Testis (tissue), 3 donors: ENCODE data around the gene ANKRD33B. TPM values are rescaled to one million over a fixed set of nuclear protein-coding genes. Genes with fewer than 3 reads are reported as not detected.

Source experiments
- DNase-seq: peaks from one replicate; pipeline ENCODE4 v3.0.0-alpha.2; 2019
- H3K27ac ChIP-seq, 2 donors: fragments of 200-600 bp; sonication (generic); one replicate each; pipeline ENCODE4 v1.5.1; 2019
- H3K27me3 ChIP-seq: fragments of 200-600 bp; sonication (generic); one replicate; pipeline ENCODE4 v1.5.1; 2019
- H3K36me3 ChIP-seq: fragments of 200-600 bp; sonication (generic); one replicate; pipeline ENCODE4 v1.5.1; 2017; ENCODE audit warnings: low read depth; ENCODE audit errors: missing control alignments
- H3K4me1 ChIP-seq: fragments of 200-600 bp; sonication (generic); one replicate; pipeline ENCODE4 v1.5.1; 2019
- H3K4me3 ChIP-seq, 2 donors: fragments of 200-600 bp; sonication (generic); one replicate each; pipeline ENCODE4 v1.5.1; 2017 to 2019
- H3K9me3 ChIP-seq: fragments of 200-600 bp; sonication (generic); one replicate; pipeline ENCODE4 v1.5.1; 2017
- POLR2A ChIP-seq: fragments of 450-650 bp; IDR thresholded peaks from one replicate; pipeline ENCODE4 v1.6.1; 2017; ENCODE audit warnings: antibody characterized with exemption, mild to moderate bottlenecking, moderate library complexity
- WGBS, 2 donors: methylation state at CpG; one replicate each; pipeline ENCODE4 v1.1.5; 2018; 5-methylcytosine and 5-hydroxymethylcytosine counted together
- intact Hi-C: fragments of 100-400 bp; cut with DNase I; formaldehyde crosslinking; loops from one replicate; pipeline ENCODE4 v1.15.1; 2023; ENCODE audit warnings: low total_unique reads
- polyA plus RNA-seq: library from polyadenylated mRNA; stranded (reverse); fragments of 350-450 nt; fragmentation: Illumina TruSeq; extraction: RNeasy Lipid Tissue Mini Kit (QIAGEN cat#74804); gene quantifications from one replicate; pipeline ENCODE4 v1.2.3, GENCODE V29; 2014; ENCODE audit warnings: low read depth, low replicate concordance; ENCODE audit not compliant: insufficient read depth
- total RNA-seq, 2 donors: library from RNA; depleted of rRNA; stranded (reverse); fragments of >200 nt; gene quantifications; one replicate each; pipeline ENCODE4 v1.2.3, GENCODE V29; 2016
- TF ChIP-seq, protein P1 (sequence below), 3 experiments: fragments of 450-650 bp in 2 of 3; fragments of 200-600 bp in 1 of 3; sonication (generic) in 1 of 3; IDR thresholded peaks; one replicate each; pipeline ENCODE4 v1.5.1; 2016 to 2019; ENCODE audit warnings: antibody characterized with exemption in 3 of 3, mild to moderate bottlenecking in 2 of 3, moderate library complexity in 1 of 3

Gene ANKRD33B
- total and polyA plus RNA-seq, 3 donors from 2014 or later = 3.7 to 5.8 (median 5.6) TPM

DNA sequence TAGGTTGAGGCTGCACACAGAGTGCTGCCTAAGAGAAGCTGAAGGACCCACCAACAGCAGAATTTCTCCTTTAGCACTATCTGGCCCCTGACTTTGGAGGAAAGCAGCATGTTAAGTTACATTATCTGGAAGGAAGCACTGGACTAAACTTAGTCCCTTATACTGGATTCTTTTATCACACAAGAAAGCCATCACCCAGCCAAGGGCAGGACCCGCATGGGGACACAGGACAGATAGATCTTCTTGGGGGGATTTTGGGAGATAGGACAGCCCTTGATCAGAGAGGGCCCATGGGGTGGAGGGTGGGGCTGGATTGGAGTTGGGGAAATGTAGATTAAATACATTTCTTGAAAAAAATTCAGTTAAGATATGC lies 14.4 kb downstream of the ANKRD33B start:
- no peak overlapping the region for H3K27ac ChIP-seq
- H3K36me3 ChIP-seq = no peaks in the 10 kb centered on the region
- H3K4me3 ChIP-seq = no peak overlapping the region
- intact Hi-C loops = no loop called here
- TF ChIP-seq, protein P1, sequence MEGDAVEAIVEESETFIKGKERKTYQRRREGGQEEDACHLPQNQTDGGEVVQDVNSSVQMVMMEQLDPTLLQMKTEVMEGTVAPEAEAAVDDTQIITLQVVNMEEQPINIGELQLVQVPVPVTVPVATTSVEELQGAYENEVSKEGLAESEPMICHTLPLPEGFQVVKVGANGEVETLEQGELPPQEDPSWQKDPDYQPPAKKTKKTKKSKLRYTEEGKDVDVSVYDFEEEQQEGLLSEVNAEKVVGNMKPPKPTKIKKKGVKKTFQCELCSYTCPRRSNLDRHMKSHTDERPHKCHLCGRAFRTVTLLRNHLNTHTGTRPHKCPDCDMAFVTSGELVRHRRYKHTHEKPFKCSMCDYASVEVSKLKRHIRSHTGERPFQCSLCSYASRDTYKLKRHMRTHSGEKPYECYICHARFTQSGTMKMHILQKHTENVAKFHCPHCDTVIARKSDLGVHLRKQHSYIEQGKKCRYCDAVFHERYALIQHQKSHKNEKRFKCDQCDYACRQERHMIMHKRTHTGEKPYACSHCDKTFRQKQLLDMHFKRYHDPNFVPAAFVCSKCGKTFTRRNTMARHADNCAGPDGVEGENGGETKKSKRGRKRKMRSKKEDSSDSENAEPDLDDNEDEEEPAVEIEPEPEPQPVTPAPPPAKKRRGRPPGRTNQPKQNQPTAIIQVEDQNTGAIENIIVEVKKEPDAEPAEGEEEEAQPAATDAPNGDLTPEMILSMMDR (IDR thresholded peaks at IDR 0.05) = no peak
- TF ChIP-seq POLR2A = no peak
- H3K9me3 ChIP-seq = no peaks in the 10 kb centered on the region
- H3K4me1 ChIP-seq = no peaks in the 10 kb centered on the region
- peak; percentile 6 for DNase-seq
- 85 to 100% methylated on average over 1 of the region's 1 CpG for WGBS, 2 donors
- H3K27me3 ChIP-seq = no peaks in the 10 kb centered on the region

DNA sequence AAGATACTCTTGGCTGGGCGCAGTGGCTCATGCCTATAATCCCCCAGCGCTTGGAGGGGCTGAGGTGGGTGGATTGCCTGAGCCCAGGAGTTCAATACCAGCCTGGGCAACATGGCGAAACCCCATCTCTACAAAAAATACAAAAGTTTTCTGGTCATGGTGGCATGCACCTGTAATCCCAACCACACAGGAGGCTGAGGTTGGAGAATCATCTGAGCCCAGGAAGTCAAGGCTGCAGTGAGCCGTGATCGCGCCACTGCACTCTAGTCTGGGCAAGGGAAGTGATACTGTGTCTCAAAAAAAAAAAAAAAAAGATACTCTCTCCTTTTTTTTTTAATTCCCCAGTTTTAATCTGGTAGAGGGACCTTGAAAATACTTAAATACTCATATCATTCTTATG lies 15.0 kb downstream of the ANKRD33B start:
- Histone ChIP-seq H3K27me3 (no peaks in the 10 kb centered on the region), H3K9me3 (no peaks in the 10 kb centered on the region), H3K4me1 (no peaks in the 10 kb centered on the region), H3K36me3 (no peaks in the 10 kb centered on the region), H3K4me3 (no peak overlapping the region), H3K27ac (no peak overlapping the region)
- peak; percentile 9 for DNase-seq
- intact Hi-C loops = no loop called here
- TF ChIP-seq POLR2A = no peak
- TF ChIP-seq, protein P1 (IDR thresholded peaks at IDR 0.05) = no peak
- 86 to 90% methylated on average over 6 of the region's 6 CpGs for WGBS, 2 donors

DNA sequence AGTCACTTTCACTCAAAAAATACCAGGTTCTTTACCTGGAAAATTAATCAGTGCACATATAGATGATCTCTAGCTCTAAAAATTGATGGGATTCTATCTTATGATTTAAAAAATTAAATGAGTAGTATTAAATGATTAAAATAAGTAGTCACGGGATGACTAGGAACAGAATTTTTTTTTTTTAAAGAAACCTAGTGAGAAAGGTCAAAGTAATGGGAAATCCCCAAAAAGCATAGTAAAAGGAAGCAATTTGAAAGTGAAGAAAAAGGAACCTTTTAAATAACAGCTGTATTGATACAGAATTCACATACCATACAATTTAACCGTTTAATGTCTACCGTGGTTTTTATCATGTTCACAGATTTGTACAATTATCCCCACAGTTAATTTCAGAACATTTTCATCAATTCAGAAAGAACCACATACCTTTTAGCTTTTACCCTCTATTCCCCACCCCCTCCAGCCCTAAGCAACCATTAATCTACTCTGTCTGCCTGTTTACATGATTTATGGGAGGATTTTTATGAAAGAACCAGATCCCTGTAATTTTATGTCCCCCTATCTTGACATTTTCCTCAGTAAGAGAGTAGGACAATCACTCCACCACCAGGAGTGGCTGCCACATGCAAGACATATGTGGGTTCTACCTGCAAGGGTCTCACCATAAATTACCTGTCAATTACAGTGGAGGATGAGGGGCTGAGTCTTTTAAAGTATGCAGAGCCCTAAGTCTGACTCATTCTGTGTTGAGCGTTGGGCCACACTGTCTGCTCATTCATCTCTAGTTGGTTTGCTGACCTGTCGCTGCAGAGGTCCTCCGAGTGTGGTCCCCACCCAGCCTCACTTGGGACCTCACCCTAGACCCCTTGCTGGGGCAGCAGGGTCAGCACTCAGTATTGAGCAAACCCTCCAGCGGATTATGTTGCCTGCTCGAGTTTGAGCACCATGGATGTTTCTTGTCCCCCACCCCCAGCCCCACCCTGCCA lies 16.0 kb downstream of the ANKRD33B start:
- Histone ChIP-seq H3K4me1 (no peaks in the 10 kb centered on the region), H3K4me3 (no peak overlapping the region), H3K36me3 (no peaks in the 10 kb centered on the region), H3K9me3 (no peaks in the 10 kb centered on the region), H3K27ac (no peak overlapping the region), H3K27me3 (no peaks in the 10 kb centered on the region)
- intact Hi-C loops = no loop called here
- no peak for TF ChIP-seq POLR2A
- 79 to 87% methylated on average over 8 of the region's 8 CpGs for WGBS, 2 donors
- no peak for DNase-seq

DNA sequence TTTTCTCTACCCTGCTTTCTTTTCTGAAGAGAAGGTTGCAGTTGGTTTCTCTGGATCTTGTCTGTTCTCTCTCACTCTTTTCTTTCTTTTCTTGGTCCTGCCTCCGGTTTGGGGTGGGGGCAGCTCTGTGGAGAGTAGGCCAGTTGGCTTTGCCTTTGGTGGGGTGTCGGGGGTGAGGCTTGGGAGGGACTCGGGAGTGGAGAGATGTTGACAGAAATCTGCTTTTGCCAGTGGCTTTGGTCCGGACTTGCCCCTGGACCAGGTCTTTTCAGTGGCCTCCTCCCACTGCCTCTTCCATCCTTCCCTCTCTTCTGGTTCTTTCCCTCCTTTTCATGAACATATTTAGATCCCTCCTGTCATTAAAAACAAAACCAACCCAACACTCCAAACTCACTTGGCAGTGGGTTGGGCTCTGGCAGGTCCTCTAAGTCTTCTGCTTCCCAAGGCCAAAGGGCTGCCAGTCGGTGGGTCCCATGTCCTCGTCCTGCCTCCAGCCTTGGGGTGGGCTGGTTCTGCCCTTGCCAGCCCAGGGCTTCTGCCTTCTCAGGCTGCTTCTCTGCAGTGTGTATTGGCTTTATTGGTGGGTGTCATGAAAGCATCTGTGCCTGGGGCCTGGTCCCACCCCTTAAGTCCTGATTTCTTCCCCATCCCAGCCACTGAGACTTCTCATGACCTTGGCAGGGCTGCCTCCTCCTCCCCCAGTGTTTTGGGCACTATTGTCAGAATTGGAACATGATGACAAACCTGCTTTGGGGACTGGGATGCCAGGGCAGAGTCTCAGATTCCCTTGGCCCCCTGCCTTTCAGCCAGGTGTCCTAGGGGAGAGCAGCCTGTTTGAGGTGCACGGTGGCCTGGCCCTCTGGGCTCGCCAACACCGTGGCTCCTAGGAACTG lies 16.9 kb downstream of the ANKRD33B start:
- Histone ChIP-seq H3K36me3 (no peaks in the 10 kb centered on the region), H3K4me1 (no peaks in the 10 kb centered on the region), H3K27ac (no peak overlapping the region), H3K9me3 (no peaks in the 10 kb centered on the region), H3K27me3 (no peaks in the 10 kb centered on the region), H3K4me3 (no peak overlapping the region)
- WGBS, 2 donors = 88 to 91% methylated on average over 8 to 9 of the region's 9 CpGs
- peak; percentile 7 for DNase-seq
- intact Hi-C loops = no loop called here
- TF ChIP-seq POLR2A = no peak
- TF ChIP-seq, protein P1 (IDR thresholded peaks at IDR 0.05) = no peak

DNA sequence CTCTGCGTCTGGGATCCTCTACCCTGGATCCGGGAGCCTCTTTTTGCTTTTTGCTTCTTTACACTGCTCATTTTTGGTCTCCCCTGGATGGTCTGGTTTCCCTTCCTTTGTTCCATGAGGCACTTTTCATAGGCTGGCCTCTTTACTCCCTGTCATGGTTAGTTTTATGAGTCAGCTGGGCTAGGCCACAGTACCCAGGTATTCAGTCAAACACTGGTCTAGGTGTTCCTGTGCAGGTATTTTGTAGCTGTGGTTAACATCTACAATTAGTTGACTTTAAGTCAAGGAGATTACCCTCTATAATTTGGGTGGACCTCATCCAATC lies 17.5 kb downstream of the ANKRD33B start:
- intact Hi-C loops = no loop called here
- no peak overlapping the region for H3K27ac ChIP-seq
- 84 to 89% methylated on average over 2 of the region's 2 CpGs for WGBS, 2 donors
- H3K9me3 ChIP-seq = no peaks in the 10 kb centered on the region
- no peaks in the 10 kb centered on the region for H3K4me1 ChIP-seq
- TF ChIP-seq POLR2A = no peak
- TF ChIP-seq, protein P1 (IDR thresholded peaks at IDR 0.05) = no peak
- H3K27me3 ChIP-seq = no peaks in the 10 kb centered on the region
- no peaks in the 10 kb centered on the region for H3K36me3 ChIP-seq
- no peak for DNase-seq
- H3K4me3 ChIP-seq = no peak overlapping the region
